ENCODE measurements around the gene GALNT11.
A peak's percentile ranks its signal among the peaks of the same experiment; 100 is the strongest.

Gene GALNT11

DNA sequence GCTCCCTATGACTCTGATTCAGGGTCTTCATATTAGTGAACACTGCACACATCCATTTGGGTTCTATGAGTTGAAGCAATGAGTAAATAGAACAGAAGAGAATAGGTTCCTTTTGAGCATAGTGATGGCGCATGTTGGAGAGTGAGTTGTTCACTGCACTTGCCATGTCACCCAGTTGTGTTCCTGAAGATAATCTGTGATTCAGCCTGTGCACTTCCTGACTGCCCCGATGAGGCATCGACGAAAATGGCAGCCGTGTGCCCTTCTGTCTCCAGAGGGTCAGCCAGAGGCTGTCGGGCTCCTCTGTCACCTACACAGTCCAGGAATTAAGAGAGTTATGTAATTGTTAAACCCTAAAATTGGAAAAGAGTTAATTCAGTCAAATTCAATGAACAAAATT lies 94.7 kb downstream of the GALNT11 start:
- no peak for DNase-seq (ENCODE audit: low spot score)

- no peak for DNase-seq (ENCODE audit: low spot score)
Observed at GRCh38 chr7:152120776-152121175, 95.3 kb downstream of the GALNT11 start.

DNA sequence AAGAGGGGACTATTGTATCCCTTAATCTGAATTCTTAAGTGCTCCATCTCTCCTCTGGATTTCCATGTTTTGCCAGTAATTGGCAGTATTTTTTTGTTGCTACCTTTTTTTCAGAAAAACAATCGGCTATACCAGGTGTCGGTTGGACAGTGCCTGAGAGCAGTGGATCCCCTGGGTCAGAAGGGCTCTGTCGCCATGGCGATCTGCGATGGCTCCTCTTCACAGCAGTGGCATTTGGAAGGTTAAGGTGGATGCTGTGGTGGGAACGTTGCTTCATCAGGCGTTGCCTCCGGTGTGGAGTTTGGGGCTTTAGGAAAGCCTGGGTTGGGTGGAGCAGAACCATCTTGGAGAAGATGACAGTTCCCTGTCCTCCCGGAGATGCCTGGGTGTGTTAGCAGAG lies 96.0 kb downstream of the GALNT11 start:
- no peak for DNase-seq (ENCODE audit: low spot score)

- no peak for DNase-seq (ENCODE audit: low spot score)
Observed at GRCh38 chr7:152122540-152122939, 97.1 kb downstream of the GALNT11 start.

GRCh38 chr7:152126741-152127140 lies 101.3 kb downstream of the GALNT11 start:
- no peak for DNase-seq (ENCODE audit: low spot score)

- no peak for DNase-seq (ENCODE audit: low spot score)
Observed at GRCh38 chr7:152127229-152127628, 101.8 kb downstream of the GALNT11 start.

GRCh38 chr7:152128252-152128651 lies 102.8 kb downstream of the GALNT11 start:
- DNase-seq (ENCODE audit: low spot score) = no peak

GRCh38 chr7:152128741-152129461 lies 103.4 kb downstream of the GALNT11 start:
- DNase-seq (ENCODE audit: low spot score) = no peak

DNA sequence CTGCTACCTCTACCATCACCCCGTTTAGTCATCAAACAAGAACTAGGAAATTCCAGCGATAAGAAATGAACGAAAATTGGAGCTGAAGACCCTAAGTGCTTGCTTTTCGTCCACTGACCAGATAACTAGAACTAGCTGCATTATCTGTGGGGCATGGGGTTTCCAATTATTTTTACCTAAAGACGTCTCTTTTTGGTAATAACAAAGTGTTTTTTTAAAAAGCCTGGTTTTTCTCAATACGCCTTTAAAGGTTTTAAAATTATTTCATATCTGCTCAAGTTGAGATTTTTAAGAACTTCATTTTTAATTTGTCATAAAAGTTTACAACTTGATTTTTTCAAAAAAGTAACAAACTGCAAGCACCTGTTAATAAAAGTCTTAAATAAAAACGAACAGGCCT lies 104.2 kb downstream of the GALNT11 start:
- DNase-seq (ENCODE audit: low spot score) = no peak

DNA sequence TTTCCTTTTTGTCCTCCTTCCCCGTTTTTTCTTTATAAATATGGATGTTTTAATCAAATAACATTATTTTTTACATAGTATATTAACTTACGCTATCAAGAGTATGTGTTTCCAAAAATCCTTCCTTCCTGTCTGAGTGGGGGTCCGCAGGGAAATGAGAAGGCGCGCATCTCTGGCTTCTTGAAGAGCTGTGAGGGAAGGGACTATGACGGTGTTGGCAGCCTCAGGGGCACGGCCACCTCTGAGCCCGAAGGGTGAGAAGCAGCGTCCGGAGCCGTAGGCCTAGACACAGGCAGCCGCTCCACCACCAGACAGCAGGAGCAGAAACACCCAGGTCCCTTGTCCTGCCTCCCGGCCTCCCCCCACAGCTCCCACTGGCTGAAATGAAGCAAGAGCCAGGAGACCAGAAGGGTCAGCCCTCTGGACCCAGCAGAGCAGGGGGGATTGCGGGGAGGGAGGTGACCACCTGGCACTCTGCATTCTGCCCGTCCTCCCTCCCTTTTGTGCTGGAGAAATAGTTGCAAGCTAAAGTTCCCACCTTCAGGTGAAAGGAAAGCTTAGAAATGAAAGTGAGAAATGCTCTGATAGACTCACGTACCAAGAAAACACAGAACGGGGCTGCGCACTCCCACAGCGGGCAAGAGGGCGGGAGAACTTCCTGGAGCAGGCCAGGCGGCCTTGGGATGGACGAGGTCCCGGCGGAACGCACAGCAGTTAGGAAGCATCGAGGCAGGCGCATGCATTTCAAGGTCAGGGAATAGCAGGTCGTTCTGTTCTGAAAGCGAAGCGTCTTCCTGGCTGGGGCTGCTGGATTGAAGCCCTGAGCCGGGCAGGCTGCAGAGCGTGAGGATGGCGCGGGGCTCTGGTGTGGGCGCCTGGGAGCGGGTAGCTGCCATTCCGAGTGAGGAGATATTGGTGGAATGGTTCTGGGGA lies 105.5 kb downstream of the GALNT11 start:
- DNase-seq (ENCODE audit: low spot score) = no peak

GRCh38 chr7:152131981-152132494 lies 106.6 kb downstream of the GALNT11 start:
- no peak for DNase-seq (ENCODE audit: low spot score)

GRCh38 chr7:152132812-152133211 lies 107.3 kb downstream of the GALNT11 start:
- no peak for DNase-seq (ENCODE audit: low spot score)

DNA sequence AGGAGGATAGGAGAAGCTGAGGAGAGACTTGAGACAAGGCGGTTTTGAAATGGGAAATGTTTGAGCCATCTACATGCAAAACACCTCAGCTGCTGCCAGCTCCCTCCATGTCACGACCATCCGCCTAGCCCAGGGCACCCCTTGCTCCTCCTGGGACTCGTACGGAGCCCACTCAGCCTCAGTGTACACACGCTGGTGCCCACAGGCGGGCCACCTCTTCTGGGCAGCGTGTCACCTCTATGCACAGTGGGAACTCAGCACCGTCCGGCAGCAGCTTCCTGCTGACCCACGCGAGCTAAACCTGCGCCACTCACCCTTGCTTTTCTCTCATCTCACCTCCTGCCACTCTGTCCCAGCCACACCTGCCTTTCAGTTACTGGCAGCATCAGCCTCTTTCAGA lies 108.3 kb downstream of the GALNT11 start:
- no peak for DNase-seq (ENCODE audit: low spot score)

DNA sequence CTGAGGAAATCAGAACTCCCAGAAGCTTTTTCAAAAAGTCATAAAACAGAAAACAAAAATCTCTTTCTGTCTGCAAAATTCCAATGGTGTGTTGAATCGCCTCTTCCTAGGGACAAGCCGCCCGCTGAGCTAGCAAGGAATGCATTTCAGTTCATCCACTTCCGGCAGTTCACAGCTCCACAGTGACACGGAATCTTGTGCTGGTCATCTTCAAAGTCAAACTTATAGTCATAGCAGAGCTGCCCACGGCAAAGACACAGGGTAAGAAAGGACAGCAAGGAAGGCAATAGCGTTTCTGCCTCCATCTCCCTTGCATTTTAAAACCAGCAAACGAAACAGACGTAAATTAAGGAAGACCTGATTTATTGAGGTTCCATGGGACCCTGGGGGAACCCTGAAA lies 111.2 kb downstream of the GALNT11 start:
- no peak for DNase-seq (ENCODE audit: low spot score)

GRCh38 chr7:152137476-152138025 lies 112.1 kb downstream of the GALNT11 start:
- DNase-seq (ENCODE audit: low spot score) = no peak

- no peak for DNase-seq (ENCODE audit: low spot score)
Observed at GRCh38 chr7:152140067-152140466, 114.6 kb downstream of the GALNT11 start.

DNA sequence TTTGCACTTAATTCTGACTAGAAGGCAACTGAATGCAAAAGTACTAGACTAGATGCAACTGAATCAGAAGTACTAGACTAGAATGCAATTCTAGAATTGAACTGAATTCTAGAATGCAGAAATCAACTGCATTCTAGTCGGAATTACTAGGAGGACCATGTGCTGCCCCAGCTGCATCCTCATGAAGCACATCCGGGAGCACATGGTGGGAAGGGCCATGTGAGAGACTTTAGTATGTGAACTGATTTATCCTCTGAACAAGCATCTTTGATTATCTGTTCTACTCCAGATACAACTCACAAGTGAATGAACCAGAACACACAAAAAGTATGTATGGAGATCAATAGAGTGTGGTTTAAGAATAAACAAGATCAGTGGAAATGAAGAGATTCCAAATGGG lies 115.1 kb downstream of the GALNT11 start:
- DNase-seq (ENCODE audit: low spot score) = no peak

- no peak for DNase-seq (ENCODE audit: low spot score)
Observed at GRCh38 chr7:152142976-152143595, 117.6 kb downstream of the GALNT11 start.

DNA sequence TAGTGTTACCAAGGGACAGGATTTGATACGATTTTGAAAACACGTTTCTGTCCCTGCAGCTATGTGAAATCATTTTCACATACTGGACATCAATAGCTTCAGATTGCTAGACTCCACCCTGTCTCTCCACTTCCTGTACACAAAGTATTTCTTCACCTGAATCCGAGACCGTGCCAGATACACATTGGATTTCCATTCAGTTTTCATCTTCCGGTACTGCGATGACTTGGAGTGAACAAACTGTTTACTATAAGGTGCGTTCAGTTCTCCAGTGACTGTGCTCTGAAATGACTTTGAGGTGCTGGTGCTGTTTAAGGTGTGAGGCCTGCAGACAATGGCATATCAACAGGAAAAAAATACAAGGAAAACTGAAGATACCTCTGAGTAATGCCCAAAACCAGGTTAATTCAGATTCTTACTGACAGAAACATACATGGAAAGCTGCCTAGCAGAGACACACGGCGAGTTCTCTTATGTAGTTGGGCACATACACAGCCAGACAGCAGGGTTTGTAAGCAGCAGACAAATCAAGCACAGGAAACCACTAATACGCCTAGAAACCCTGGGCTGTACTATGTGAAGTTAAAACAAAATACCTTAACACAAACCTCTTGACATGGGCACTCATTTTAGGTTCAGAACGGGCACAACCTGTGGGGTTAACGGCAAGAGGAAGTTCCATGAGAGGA lies 119.2 kb downstream of the GALNT11 start:
- no peak for DNase-seq (ENCODE audit: low spot score)

GRCh38 chr7:152145853-152146466 lies 120.5 kb downstream of the GALNT11 start:
- DNase-seq (ENCODE audit: low spot score) = peak; percentile 51

GRCh38 chr7:152148706-152149105 lies 123.2 kb downstream of the GALNT11 start:
- DNase-seq (ENCODE audit: low spot score) = no peak
